HG02588 (cell line): Measurements from ENCODE around the gene OR9A2.

Experiments used
- ATAC-seq: cut with Tn5 transposase; IDR thresholded peaks from one replicate; pipeline ENCODE4 v1.9.1; 2021; ENCODE audit warnings: mild to moderate bottlenecking, moderate library complexity; ENCODE audit not compliant: unreplicated experiment

The OR9A2 gene

GRCh38 chr7:143027032-143027431 is at the start of gene OR9A2:
OR9A2 (minus strand) TSS chr7:143027132; CDS start chr7:143027132, 0 bp downstream.
- no peak for ATAC-seq

- no peak for ATAC-seq
Observed at GRCh38 chr7:143074141-143074540, 47.2 kb upstream of the OR9A2 start.

GRCh38 chr7:143073556-143073955 is 46.6 kb upstream of the OR9A2 start:
- ATAC-seq: no peak

- ATAC-seq: no peak
Observed at GRCh38 chr7:143069912-143070500, 43.1 kb upstream of the OR9A2 start.

- no peak for ATAC-seq
Observed at GRCh38 chr7:143068446-143068845, 41.5 kb upstream of the OR9A2 start.

- ATAC-seq: no peak
Observed at GRCh38 chr7:143063741-143064140, 36.8 kb upstream of the OR9A2 start.

GRCh38 chr7:143055754-143056153 is 28.8 kb upstream of the OR9A2 start:
- no peak for ATAC-seq

GRCh38 chr7:143054621-143055020 is 27.7 kb upstream of the OR9A2 start:
- no peak for ATAC-seq

GRCh38 chr7:143052041-143052440 is 25.1 kb upstream of the OR9A2 start, which contains the start of gene OR6V1:
OR6V1 (plus strand) TSS chr7:143052341; CDS start chr7:143052341, 0 bp downstream.
- no peak for ATAC-seq

- ATAC-seq: no peak
Observed at GRCh38 chr7:143050931-143051330, 24.0 kb upstream of the OR9A2 start.

GRCh38 chr7:143049362-143049761 is 22.4 kb upstream of the OR9A2 start:
- ATAC-seq: no peak

- no peak for ATAC-seq
Observed at GRCh38 chr7:143048827-143049226, 21.9 kb upstream of the OR9A2 start.

GRCh38 chr7:143047326-143047725 is 20.4 kb upstream of the OR9A2 start:
- no peak for ATAC-seq

GRCh38 chr7:143046426-143046851 is 19.5 kb upstream of the OR9A2 start:
- ATAC-seq: no peak

- no peak for ATAC-seq
Observed at GRCh38 chr7:143043391-143043790, 16.5 kb upstream of the OR9A2 start.

GRCh38 chr7:143042790-143043271 is 15.9 kb upstream of the OR9A2 start:
- ATAC-seq: no peak

GRCh38 chr7:143042159-143042789 is 15.3 kb upstream of the OR9A2 start:
- no peak for ATAC-seq

- no peak for ATAC-seq
Observed at GRCh38 chr7:143041346-143041745, 14.4 kb upstream of the OR9A2 start.

GRCh38 chr7:143040209-143040715 is 13.3 kb upstream of the OR9A2 start:
- ATAC-seq: no peak

GRCh38 chr7:143038635-143039034 is 11.7 kb upstream of the OR9A2 start:
- no peak for ATAC-seq

- ATAC-seq: no peak
Observed at GRCh38 chr7:143027683-143028082, 751 bp upstream of the OR9A2 start.

- no peak for ATAC-seq
Observed at GRCh38 chr7:143025371-143025770, 1.6 kb downstream of the OR9A2 start.
